ENCODE results near the gene G0S2.

DNA sequence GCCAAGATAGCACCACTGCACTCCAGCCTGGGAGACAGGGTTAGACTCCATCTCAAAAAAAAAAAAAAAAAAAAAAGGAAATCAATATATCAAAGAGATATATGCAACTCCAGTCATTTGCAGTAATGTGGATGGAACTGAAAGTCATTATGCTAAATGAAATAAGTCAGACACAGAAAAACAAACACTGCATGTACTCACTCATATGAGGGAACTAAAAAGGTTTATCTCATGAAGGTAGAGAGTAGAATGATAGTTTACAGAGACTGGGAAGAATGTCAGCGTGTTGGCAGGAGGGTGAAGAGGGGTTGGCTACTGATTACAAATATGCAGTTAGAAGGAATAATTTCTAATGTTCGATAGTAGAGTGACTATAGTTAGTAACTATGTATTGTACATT is 42.6 kb downstream of the G0S2 start:
- TF ChIP-seq, protein P1, sequence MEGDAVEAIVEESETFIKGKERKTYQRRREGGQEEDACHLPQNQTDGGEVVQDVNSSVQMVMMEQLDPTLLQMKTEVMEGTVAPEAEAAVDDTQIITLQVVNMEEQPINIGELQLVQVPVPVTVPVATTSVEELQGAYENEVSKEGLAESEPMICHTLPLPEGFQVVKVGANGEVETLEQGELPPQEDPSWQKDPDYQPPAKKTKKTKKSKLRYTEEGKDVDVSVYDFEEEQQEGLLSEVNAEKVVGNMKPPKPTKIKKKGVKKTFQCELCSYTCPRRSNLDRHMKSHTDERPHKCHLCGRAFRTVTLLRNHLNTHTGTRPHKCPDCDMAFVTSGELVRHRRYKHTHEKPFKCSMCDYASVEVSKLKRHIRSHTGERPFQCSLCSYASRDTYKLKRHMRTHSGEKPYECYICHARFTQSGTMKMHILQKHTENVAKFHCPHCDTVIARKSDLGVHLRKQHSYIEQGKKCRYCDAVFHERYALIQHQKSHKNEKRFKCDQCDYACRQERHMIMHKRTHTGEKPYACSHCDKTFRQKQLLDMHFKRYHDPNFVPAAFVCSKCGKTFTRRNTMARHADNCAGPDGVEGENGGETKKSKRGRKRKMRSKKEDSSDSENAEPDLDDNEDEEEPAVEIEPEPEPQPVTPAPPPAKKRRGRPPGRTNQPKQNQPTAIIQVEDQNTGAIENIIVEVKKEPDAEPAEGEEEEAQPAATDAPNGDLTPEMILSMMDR (IDR thresholded peaks at IDR 0.05) = no peak
- TF ChIP-seq POLR2AphosphoS5 (IDR thresholded peaks at IDR 0.05; ENCODE audit: insufficient read depth in 1 of 2, low read depth in 1 of 2) = no peak
